Endodermal cell (in vitro differentiated cells): ENCODE results near the gene TTLL1. TPM values are rescaled to one million over a fixed set of nuclear protein-coding genes. Genes with fewer than 3 reads are reported as not detected.

Experiments used
- DNase-seq: peaks from one replicate; pipeline ENCODE4 v3.0.0-alpha.2; 2017
- H3K27ac ChIP-seq: 2 replicates; pipeline ENCODE4 v1.5.1; 2013; ENCODE audit warnings: mild to moderate bottlenecking, low read depth, low read length, moderate library complexity
- H3K27me3 ChIP-seq: 2 replicates; pipeline ENCODE4 v1.6.1; 2013; ENCODE audit warnings: mild to moderate bottlenecking, low read length, moderate library complexity; ENCODE audit not compliant: insufficient read depth, control insufficient read depth, poor library complexity, severe bottlenecking
- H3K36me3 ChIP-seq: 2 replicates; pipeline ENCODE4 v1.7.0; 2013; ENCODE audit warnings: mild to moderate bottlenecking, low read length, moderate library complexity; ENCODE audit not compliant: control insufficient read depth, insufficient read depth
- H3K4me1 ChIP-seq: one replicate; pipeline ENCODE4 v1.7.0; 2013; ENCODE audit warnings: low read length; ENCODE audit not compliant: control insufficient read depth, insufficient read depth
- H3K4me3 ChIP-seq: 2 replicates; pipeline ENCODE4 v1.5.1; 2013; ENCODE audit warnings: mild to moderate bottlenecking, low read length, moderate library complexity
- H3K9ac ChIP-seq: 2 replicates; pipeline ENCODE4 v1.6.1; 2013; ENCODE audit warnings: mild to moderate bottlenecking, low read length, moderate library complexity; ENCODE audit not compliant: poor library complexity, severe bottlenecking; ENCODE audit errors: extremely low read depth
- H3K9me3 ChIP-seq: 2 replicates; pipeline ENCODE4 v1.6.1; 2013; ENCODE audit warnings: mild to moderate bottlenecking, low read length, moderate library complexity; ENCODE audit not compliant: control insufficient read depth
- H3K27ac Mint-ChIP-seq: 2 replicates; pipeline ENCODE4 v1.8.0; 2020; ENCODE audit warnings: mixed read lengths
- H3K27me3 Mint-ChIP-seq: 2 replicates; pipeline ENCODE4 v1.8.0; 2021; ENCODE audit warnings: mild to moderate bottlenecking, mixed read lengths; ENCODE audit not compliant: insufficient read depth
- H3K36me3 Mint-ChIP-seq: 2 replicates; pipeline ENCODE4 v1.8.0; 2020; ENCODE audit warnings: low read depth, mixed read lengths
- H3K4me1 Mint-ChIP-seq: 2 replicates; pipeline ENCODE4 v1.8.0; 2020; ENCODE audit warnings: mixed read lengths
- H3K4me3 Mint-ChIP-seq: 2 replicates; pipeline ENCODE4 v1.8.0; 2020; ENCODE audit warnings: mild to moderate bottlenecking, moderate library complexity, mixed read lengths
- H3K9me3 Mint-ChIP-seq: 2 replicates; pipeline ENCODE4 v1.8.0; 2020; ENCODE audit warnings: mild to moderate bottlenecking, mixed read lengths
- WGBS, 2 experiments: methylation state at CpG; one replicate each; pipeline versions ENCODE4 v1.1.5 to v1.1.7; 2013; ENCODE audit warnings: missing lambda C conversion rate in 2 of 2, mixed read lengths in 1 of 2; ENCODE audit not compliant: insufficient coverage in 1 of 2, insufficient read length in 1 of 2; 5-methylcytosine and 5-hydroxymethylcytosine counted together
- total RNA-seq, 2 donors: library from RNA; stranded (reverse); fragmentation: NEBNext Ultra II Directional in 1 of 2; extraction: Animal tissue kit (Norgen Biotek cat#: 25700) in 1 of 2; gene quantifications; 2 replicates in 1 of 2; 3 replicates in 1 of 2; pipeline ENCODE4 v1.2.1, GENCODE V29; 2021
- TF ChIP-seq, protein P1 (sequence below): fragments of 200-600 bp; sonication (generic); conservative IDR thresholded peaks from 2 replicates; pipeline ENCODE4 v1.5.0; 2021; ENCODE audit warnings: antibody characterized with exemption, mild to moderate bottlenecking

Gene TTLL1
- total RNA-seq, 2 donors from 2014 or later, result 6.9 to 10.4 TPM

DNA sequence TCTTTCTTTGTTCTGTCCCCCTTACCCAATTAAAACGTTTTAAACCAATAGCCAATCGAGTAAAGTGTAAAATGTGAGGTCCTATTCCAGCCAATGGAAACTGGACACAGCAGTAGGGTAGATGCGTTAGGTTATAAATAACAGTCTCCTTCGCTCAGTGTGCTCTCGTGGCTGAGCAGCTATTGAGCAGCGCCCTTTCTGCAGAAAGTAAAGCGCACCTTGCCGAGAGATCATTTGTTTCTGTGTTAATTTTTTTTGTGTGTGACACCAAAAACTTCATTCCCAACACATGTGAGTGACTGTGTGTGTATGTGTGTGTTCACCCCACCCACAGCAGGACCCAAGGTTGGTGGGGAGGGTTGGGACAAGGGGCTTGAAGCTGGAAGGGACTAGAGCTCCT, 7.2 kb upstream of the TTLL1 start:
- Histone ChIP-seq H3K9ac (no peak overlapping the region), H3K27ac (no peak overlapping the region), H3K4me3 (no peak overlapping the region), H3K9me3 (peaks cover 7% of the 10 kb centered on the region), H3K27me3 (no peaks in the 10 kb centered on the region), H3K4me1 (no peaks in the 10 kb centered on the region), H3K36me3 (no peaks in the 10 kb centered on the region)
- peaks cover 15% of the 10 kb centered on the region for H3K9me3 Mint-ChIP-seq
- H3K27ac Mint-ChIP-seq, result no peak overlapping the region
- WGBS, 2 experiments, result 79 to 95% methylated on average over 4 to 7 of the region's 8 CpGs
- H3K4me3 Mint-ChIP-seq, result no peak overlapping the region
- no peaks in the 10 kb centered on the region for H3K27me3 Mint-ChIP-seq
- TF ChIP-seq, protein P1, sequence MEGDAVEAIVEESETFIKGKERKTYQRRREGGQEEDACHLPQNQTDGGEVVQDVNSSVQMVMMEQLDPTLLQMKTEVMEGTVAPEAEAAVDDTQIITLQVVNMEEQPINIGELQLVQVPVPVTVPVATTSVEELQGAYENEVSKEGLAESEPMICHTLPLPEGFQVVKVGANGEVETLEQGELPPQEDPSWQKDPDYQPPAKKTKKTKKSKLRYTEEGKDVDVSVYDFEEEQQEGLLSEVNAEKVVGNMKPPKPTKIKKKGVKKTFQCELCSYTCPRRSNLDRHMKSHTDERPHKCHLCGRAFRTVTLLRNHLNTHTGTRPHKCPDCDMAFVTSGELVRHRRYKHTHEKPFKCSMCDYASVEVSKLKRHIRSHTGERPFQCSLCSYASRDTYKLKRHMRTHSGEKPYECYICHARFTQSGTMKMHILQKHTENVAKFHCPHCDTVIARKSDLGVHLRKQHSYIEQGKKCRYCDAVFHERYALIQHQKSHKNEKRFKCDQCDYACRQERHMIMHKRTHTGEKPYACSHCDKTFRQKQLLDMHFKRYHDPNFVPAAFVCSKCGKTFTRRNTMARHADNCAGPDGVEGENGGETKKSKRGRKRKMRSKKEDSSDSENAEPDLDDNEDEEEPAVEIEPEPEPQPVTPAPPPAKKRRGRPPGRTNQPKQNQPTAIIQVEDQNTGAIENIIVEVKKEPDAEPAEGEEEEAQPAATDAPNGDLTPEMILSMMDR, result no peak
- H3K36me3 Mint-ChIP-seq, result peaks cover 3% of the 10 kb centered on the region
- no peak for DNase-seq
- H3K4me1 Mint-ChIP-seq, result peaks cover 4% of the 10 kb centered on the region

DNA sequence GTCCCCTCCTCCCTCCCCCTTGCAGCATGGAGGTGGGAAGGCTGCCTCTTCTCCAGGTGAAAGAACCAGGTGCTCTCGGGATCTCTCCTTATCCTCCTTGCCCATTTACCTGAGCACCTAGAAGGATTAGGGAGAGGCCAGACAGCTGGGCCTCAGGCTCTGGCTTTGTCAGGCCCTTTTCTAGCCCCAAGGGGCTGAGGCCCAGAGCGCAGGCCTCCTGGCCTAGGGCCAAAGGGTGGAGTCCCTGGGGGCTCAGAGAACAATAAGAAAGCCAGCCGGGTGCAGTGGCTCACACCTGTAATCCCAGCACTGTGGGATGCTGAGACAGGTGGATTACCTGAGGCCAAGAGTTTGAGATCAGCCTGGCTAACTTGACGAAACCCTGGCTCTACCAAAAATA, 5.4 kb upstream of the TTLL1 start:
- no peaks in the 10 kb centered on the region for H3K4me1 ChIP-seq
- no peak overlapping the region for H3K27ac Mint-ChIP-seq

DNA sequence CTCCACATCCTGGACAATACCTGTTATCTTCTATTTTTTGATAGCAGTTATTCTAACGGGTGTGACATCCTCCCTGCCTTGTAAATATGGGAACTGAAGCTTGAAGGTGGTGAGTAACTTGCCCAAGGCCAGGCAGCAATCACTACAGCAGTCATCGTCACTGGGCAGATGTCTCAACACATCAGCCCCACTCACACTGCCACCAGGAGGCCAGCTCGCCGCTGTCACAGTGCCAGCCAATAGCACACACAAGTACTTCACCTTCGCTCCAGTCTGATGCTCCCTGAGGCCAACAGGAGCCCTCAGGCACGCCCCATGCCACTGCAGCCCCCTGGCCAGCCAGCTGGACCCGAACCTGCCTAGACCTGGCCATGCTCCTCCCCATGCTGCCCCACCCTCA, 4.9 kb upstream of the TTLL1 start:
- Histone ChIP-seq H3K27me3 (no peaks in the 10 kb centered on the region), H3K36me3 (no peaks in the 10 kb centered on the region), H3K9ac (no peak overlapping the region), H3K4me1 (no peaks in the 10 kb centered on the region), H3K9me3 (peaks cover 7% of the 10 kb centered on the region), H3K27ac (no peak overlapping the region), H3K4me3 (no peak overlapping the region)
- Mint-ChIP-seq H3K36me3 (peaks cover 3% of the 10 kb centered on the region), H3K4me3 (no peak overlapping the region), H3K9me3 (peaks cover 15% of the 10 kb centered on the region), H3K27me3 (no peaks in the 10 kb centered on the region), H3K27ac (no peak overlapping the region), H3K4me1 (peaks cover 4% of the 10 kb centered on the region)
- DNase-seq, result peak; percentile 78
- TF ChIP-seq, protein P1, result peak; percentile 62
- 78 to 92% methylated on average over 2 to 7 of the region's 7 CpGs for WGBS, 2 experiments

More for the DNA sequence above, 5.4 kb upstream of the TTLL1 start:
- H3K36me3 Mint-ChIP-seq, result peaks cover 3% of the 10 kb centered on the region
- peaks cover 4% of the 10 kb centered on the region for H3K4me1 Mint-ChIP-seq
- Histone ChIP-seq H3K9ac (no peak overlapping the region), H3K9me3 (peaks cover 7% of the 10 kb centered on the region), H3K27ac (no peak overlapping the region), H3K36me3 (no peaks in the 10 kb centered on the region), H3K4me3 (no peak overlapping the region), H3K27me3 (no peaks in the 10 kb centered on the region)
- WGBS, 2 experiments, result 88 to 91% methylated on average over 3 to 4 of the region's 4 CpGs
- DNase-seq, result no peak
- TF ChIP-seq, protein P1, result no peak
- H3K4me3 Mint-ChIP-seq, result no peak overlapping the region
- peaks cover 15% of the 10 kb centered on the region for H3K9me3 Mint-ChIP-seq
- no peaks in the 10 kb centered on the region for H3K27me3 Mint-ChIP-seq
